Stimulated activated CD4-positive, alpha-beta T cell treated with anti-CD3 and anti-CD28 coated beads, Interleukin-4, amount 100 ng/mL, for 24 hours (primary cell): ENCODE measurements around the gene PLEKHN1.
"Not testable (repeated sequence)": the region's sequence is repeated elsewhere in the genome, so short reads cannot be mapped to it uniquely, and the experiment has no call there.

Experiments
- DNase-seq: peaks from one replicate; pipeline ENCODE4 v3.0.0-alpha.2; 2020

Gene PLEKHN1

GRCh38 chr1:978069-978834 is 12.0 kb downstream of the PLEKHN1 start:
- DNase-seq, result no peak

- no peak for DNase-seq
Observed at GRCh38 chr1:978835-979743, 12.8 kb downstream of the PLEKHN1 start.

GRCh38 chr1:979744-980072 is 13.4 kb downstream of the PLEKHN1 start:
- DNase-seq, result no peak

DNA sequence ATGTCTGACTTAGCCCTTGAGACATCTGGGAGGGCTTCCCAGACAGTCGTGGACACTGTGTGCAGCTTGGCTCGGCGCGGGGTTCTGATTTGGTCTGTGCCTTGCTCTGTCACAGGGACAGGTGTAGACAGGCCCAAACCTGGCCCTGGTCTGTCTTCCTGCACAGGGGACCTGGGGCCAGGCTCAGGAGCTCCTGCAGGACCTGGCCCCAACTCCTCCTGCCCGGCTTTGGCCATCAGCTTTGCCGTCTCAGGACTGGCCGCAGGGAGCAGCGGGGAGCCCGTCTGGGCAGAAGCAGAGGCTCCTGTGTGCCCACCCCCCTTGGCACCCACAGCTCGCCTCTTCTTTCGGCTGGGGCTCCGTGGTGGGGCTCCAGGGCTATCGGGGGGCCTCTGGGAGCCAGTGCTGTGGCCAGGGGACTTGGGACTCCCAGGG is 13.9 kb downstream of the PLEKHN1 start:
- no peak for DNase-seq

DNA sequence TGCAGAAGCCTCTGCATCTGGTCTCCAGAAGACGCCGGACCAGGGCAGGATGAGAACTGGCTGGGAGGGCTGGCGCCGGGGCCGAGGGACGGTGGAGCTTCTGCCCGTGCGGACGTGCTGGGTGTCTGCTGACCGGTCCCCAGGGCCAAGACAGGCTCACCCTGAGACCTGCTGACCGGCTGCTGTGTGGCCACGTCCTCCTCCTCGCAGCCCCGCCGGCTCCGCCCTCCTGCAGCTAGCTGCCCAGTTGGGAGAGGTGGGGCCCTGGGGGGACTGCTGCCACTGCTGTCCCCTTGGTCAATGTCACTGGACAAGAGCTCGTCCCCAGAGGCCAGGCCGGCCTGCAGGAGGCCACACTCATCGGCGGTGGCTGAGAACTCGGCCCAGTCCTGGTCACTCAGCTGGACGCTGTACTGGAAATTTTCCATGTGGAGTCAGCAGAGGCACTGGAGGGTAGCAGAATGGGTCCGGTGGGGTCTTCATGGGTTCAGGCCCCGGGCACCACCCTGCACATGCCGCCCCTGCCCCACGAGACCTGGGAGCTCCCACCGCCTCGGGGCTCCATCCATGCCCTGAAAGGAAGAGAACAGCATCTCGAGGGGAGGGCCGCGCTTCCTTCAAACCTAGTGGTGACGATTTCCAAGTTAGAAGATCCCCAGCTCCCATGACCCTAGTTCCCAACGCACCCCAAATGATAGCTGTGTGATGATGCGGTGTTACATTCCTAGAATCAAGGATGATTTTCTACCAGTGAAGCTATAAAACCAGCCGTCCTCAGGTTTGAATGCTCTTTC is 14.5 kb downstream of the PLEKHN1 start:
- no peak for DNase-seq

DNA sequence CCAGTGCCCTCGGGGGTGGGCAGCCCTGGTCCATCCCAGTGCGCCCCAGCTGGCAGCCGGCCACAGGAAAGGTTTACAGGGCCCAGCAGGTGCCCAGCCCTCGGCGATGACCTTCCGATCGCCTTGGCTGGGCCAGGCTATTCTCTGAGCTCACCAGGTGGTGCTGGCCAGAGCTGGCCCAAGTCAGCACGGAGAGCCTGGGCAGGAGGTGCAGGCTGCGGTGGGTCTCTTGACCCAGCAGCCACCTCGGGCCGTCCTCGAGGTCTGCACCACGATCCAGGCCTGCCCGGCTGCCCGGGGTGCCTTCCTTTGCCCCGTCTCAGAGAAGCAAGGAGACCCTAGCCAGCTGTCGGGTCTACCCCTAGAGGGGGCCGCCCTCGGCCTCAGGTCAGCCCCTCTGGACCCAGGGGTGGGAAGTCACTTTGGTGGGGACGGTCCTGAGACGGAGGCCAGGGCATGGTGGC is 15.2 kb downstream of the PLEKHN1 start:
- DNase-seq, result no peak

DNA sequence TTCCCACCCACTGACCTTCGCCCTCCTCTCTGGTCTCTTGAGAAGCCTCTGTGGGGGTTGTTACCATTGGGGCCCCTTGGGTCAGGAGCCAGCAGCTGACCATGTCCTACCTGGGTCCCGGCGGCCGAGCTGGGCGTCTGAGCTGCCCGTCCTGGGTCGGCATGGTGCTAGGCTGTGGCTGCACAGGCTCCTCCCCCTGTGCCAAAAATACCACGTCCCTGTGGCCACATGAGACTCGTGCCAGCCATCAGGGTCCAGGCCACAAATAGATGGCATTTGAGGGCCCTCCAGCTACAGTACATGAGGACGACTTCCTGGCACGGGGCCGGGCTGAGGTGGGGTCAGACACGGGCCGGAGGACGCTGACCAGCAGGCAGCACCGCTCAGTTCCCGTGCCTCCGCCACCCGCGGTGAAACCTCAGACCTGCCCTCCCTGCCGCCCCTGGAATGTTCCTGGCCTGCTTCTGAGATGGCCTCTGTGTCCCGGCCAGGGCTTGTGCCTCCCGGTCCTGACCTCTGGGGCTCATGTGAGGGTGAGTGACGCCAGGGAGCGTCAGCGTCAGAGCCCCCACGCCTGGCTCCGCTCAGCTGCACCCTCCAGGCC is 15.8 kb downstream of the PLEKHN1 start, which contains the start of gene PERM1:
Gene PERM1, minus strand, starts transcription at position 139 of the 604 bp plus-strand sequence. CDS start 1,064 bp downstream, outside the sequence.
- no peak for DNase-seq

- DNase-seq, result no peak
Observed at GRCh38 chr1:982765-983436, 16.6 kb downstream of the PLEKHN1 start.

DNA sequence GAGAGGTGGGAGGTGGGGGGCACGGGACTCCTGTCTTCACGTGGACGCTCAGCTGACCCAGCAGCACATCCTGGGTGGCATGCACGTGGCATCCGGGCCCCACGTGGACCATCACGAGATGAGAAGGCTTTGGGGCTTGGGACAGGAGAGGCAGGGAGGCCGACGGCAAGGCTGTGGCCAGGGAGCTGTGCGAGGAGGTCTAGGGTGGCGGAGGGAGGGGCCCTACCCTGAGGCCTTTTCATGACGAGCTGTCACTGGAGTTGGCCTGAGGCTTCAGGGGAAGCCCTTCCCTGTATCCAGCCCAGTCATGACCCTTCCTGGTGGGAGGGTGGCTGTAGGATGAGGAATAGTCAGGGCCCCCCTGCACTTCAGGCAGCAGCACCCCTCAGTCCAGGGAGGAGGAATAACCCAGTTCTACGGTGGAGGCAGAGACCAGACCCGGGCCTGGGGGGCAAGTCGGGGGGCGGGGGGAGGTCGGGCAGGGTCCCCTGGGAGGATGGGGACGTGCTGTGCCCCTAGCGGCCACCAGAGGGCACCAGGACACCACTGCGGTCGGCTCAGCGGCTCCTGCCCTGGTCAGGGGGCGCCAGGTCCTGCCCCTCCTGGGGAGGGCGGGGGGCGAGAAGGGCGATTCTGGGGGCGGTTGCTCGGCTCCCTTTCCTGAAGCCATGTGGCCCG is 17.7 kb downstream of the PLEKHN1 start:
- peak; percentile 64 for DNase-seq

DNA sequence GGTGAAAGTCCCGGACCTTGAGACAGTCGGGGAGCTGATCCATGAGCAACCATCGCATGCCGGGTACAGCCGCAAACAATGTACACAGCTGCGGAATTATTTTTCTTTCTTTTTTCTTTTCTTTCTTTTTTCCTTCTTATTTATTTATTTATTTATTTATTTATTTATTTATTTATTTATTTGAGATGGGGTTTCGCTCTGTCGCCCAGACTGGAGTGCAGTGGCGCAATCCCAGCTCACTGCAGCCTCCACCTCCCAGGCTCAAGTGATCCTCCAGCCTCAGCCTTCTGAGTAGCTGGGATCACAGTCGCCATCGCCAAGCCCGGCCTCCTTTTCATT is 18.2 kb downstream of the PLEKHN1 start:
- DNase-seq, result no peak

- DNase-seq, result no peak
Observed at GRCh38 chr1:985126-985525, 18.8 kb downstream of the PLEKHN1 start.

DNA sequence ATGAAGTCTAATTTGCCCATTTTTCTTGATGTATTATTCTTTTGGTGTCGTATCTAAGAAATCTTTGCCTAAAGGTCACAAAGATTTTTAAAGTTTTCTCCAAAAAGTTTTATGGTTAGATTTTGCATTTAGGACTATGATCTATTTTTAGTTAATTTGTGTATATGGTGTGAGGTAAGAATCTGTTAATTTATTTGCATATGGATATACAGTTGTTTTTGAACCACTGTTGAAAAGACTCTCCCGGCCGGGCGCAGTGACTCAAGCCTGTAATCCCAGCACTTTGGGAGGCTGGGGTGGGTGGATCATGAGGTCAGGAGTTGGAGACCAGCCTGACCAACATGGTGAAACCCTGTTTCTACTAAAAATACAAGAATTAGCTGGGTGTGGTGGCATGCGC is 21.8 kb downstream of the PLEKHN1 start:
- DNase-seq, result not testable (repeated sequence)

GRCh38 chr1:991275-991674 is 25.0 kb downstream of the PLEKHN1 start:
- not testable (repeated sequence) for DNase-seq

DNA sequence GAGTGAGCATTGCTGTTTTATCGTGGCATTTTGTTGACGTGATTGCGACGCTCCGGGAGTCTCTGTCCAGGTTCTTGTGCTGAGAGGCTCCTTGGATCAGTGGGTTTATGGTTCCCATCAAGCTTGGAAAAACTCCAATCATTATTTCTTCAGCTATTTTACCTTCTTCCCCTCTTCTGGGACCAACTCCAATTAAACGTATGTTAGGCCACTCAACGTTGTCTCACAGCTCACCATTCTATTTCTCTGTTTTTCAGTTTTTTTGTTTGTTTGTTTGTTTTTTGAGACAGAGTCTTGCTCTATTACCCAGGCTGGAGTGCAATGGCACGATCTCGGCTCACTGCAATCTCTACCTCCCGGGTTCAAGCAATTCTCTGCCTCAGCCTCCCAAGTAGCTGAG is 25.6 kb downstream of the PLEKHN1 start:
- DNase-seq, result no peak

DNA sequence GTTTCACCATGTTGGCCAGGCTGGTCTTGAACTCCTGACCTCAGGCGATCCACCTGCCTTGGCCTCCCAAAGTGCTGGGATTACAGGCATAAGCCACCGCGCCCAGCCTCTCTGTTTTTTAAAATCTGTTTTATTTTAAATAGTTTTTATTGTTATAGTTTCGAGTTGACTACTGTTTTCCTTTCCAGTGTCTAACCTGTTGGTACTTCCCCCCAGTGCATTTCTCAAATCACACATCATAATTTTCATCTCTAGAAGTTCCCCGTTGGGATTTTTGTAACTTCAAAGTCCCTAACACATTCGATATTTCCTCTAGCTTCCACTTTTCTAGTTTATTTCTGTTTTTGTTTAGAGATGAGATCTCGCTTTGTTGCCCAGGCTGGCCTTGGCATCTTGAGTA is 26.1 kb downstream of the PLEKHN1 start:
- DNase-seq, result no peak

GRCh38 chr1:993379-993995 is 27.2 kb downstream of the PLEKHN1 start:
- no peak for DNase-seq

GRCh38 chr1:994546-994945 is 28.3 kb downstream of the PLEKHN1 start:
- not testable (repeated sequence) for DNase-seq

DNA sequence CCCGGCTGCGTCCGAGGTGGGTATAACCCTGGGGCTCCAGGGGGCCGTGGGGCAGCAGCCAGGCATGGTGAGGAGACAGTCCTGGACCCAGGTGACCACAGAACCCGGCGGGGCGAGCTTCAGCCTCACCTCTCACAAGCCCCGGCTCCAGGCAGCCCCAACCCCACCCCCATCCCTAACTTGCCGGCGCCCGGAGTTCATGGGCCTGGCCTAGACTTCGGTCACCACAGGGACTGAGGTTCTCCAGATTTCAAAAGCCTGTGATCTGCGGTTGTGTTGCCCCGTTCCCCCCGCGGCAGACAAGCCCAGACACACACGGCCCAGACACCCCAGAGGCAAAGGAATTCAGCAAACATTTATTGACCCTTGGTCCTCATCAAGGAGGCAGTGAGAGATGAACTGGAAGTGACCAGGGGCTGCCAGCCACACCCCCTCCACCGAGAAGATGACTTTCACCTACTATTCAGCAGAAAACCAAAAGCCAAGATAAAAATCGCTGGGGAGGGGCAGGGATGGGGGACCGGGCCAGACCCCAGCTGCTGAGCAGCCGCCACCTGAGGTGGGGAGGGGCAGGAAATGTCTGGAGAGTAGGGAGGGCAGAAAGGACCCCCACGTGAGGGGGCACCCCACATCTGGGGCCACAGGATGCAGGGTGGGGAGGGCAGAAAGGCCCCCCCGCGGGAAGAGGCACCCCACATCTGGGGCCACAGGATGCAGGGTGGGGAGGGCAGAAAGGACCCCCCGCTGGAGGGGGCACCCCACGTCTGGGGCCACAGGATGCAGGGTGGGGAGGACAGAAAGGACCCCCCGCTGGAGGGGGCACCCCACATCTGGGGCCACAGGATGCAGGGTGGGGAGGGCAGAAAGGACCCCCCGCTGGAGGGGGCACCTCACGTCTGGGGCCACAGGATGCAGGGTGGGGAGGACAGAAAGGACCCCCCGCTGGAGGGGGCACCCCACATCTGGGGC is 29.7 kb downstream of the PLEKHN1 start:
- no peak for DNase-seq

DNA sequence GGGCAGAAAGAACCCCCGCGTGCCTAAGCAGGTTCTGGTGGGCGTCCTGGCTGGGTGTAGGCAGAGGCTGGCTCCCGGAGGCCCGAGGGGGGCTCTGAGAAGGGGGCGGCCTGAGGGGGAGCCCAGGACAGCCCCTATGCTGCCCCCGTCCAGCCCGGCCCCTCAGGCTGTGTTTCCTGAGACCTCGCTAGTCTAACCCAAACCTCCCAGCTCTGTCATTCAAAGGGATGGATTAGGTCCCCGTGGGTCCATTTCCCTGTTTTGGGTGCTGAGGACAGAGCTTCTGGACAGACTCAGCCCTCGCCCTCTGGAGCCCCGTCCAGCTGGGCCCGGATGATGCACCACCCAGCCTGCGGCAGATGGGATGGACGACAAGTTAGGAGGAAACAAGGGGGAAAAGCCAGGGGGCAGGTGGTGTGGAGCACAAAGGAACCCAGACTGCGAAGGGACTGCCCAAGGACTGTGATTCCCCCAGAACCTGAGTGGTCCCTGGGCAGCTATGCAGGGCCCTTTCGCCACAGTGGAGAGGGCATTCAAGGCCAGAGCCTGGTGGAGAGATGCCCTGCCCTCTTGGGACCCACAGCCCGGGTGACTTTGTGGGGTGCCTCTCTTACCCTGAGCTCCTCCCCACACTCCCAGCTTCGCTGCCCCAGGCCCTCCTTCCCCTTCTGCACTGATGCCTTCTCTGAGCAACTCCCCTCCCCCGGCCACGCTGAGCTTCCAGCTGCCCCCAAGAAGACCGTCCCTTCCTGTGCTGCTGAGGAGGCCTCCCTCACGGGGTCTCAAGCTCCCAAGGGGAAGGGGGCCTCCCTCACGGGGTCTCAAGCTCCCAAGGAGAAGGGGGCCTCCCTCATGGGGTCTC is 30.8 kb downstream of the PLEKHN1 start:
- DNase-seq, result no peak
